ENCODE measurements around the gene ARHGAP6. TPM values are rescaled to one million over a fixed set of nuclear protein-coding genes. Genes with fewer than 3 reads are reported as not detected.

Gene ARHGAP6
- total RNA-seq, 1 donor from 2014 or later, result 0.78 TPM

DNA sequence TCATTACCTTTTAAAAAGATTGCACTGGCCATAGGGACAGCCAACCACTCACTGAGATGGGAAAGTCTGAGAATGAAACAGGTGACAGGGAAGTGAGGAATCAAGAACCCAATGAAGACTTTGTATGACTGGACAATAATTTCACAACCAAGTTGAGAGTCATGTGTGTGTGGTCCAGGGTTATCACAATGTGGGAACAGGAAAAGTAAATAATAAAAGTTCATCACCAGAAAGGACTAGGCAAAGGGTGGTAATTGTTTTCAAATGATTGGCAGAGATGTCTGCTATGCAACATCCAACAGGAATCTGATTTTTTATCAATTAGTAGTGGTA lies 243.2 kb downstream of the ARHGAP6 start:
- DNase-seq, result no peak

GRCh38 chrX:11421805-11422524 lies 243.8 kb downstream of the ARHGAP6 start:
- DNase-seq, result no peak

GRCh38 chrX:11420851-11421250 lies 244.9 kb downstream of the ARHGAP6 start:
- DNase-seq, result no peak

- no peak for DNase-seq
These were observed 246.6 kb downstream of the ARHGAP6 start for GRCh38 chrX:11419102-11419501.

GRCh38 chrX:11416600-11416999 lies 249.1 kb downstream of the ARHGAP6 start:
- no peak for DNase-seq

DNA sequence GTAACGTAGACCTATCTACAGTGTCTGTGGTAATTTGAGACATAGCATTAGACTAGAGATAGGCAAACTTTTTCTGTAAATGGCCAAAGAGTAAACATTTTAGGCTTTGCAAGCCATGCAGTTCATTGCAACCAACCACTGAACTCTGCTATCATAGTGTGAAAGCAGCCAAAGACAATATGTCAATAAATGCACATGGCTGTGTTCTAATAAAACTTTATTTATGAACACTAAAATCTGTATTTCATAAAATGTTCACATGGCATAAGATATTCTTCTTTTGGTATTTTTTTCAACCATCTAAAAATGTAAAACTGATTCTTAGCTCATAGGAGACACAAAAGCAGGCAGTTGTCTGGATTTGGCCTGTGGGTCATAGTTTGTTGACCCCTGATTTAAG lies 251.6 kb downstream of the ARHGAP6 start:
- no peak for DNase-seq

- no peak for DNase-seq
These were observed 252.8 kb downstream of the ARHGAP6 start for GRCh38 chrX:11412715-11413623.

DNA sequence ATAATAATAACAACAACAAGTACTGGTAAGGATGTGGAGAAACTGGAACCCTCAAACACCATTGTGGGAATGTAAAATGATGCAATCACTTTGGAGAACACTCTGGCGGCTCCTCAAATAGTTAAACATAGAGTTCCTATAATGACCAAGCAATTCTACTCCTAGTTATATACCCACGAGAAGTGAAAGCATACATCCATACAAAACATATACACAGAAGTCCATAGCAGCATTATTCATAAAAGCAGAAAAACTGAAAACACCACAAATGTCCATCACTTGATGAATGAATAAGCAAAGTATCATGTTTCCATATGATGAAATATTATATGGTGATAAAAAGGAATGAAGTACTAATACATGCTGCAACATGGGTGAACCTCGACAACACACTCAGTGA lies 255.8 kb downstream of the ARHGAP6 start:
- DNase-seq, result no peak

DNA sequence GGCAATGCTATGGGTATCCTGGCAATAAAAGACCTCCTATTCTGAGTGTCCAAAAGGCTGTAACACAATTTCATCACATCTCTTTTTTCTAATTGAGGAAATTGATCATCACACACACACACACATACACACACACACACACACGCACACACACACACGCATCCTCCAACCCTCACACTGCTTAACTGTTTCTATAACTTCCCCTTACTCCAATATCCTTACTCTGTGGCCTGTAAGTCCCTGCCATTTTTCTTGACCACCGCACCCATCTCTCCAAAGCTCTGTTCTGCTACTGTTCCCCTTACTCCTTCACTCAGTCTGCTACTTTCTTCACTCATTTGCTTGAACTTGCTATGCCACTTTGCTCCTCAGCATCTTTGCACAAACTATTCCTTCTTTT lies 256.9 kb downstream of the ARHGAP6 start:
- DNase-seq, result no peak

DNA sequence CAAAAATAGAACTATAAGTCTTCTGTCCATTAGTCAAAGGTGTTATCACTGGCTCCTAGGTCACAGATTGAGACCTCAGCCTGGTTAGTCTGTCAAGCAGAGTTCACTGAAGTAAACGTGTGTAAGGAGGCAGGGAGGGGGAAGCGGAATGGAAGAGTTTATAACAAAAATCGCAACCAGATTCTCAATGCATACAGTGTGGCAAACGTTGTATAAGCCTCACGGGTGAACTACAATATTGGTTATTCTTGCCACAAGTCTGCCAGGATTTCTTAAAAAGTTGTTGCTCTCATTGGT lies 257.7 kb downstream of the ARHGAP6 start:
- no peak for DNase-seq

DNA sequence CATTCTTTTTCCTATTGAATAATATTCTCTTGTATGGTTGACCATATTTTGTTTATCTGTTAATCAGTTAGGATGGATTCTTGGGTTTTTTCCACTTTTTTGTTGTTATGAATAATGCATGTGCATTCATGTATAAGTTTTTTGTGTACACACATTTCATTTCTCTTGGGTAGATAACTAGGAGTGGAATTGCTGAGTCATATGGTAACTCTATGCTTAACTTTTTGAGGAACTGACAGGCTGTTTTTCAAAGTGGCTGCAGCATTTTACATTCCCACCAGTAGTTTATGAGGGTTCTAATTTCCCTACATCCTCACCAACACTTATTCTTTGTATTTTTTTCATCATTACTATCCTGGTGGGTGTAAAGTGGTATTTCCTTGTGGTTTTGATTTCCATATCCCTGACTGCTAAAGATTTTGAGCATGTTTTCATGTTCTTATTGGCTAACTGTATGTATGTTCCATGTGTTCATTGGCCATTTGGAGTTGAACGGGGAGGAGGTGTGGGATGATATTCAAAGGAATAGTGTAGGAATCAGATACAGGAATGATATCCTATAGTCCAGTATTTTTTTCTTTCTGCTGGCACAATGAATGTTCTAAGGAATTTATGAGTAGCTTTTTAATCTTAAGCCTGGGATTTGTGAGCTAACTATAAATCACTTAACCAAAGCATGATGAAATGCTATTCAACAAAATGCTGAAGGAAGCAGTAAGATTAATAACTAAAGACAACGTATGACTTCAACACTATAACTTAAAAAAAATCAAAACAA lies 258.2 kb downstream of the ARHGAP6 start:
- no peak for DNase-seq

GRCh38 chrX:11406109-11406765 lies 259.5 kb downstream of the ARHGAP6 start:
- no peak for DNase-seq

DNA sequence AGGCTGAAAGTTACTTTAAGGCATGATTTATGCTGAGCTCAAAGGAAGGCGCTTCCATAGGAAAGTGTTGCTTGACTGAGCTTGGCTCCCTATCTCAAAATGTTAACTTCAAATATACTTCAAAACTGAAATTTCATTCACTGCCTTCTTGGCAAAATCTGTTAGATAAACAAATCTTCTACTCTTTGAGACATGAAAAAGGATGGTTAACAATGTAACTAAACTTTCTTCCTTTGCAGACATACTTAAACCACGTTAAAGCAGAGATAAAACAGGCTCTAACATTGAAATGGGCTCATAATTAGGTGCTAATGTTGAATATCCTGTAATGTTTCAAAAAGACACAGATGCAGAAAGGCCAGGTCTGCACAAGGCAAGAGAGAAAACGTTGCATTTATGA lies 262.1 kb downstream of the ARHGAP6 start:
- no peak for DNase-seq

DNA sequence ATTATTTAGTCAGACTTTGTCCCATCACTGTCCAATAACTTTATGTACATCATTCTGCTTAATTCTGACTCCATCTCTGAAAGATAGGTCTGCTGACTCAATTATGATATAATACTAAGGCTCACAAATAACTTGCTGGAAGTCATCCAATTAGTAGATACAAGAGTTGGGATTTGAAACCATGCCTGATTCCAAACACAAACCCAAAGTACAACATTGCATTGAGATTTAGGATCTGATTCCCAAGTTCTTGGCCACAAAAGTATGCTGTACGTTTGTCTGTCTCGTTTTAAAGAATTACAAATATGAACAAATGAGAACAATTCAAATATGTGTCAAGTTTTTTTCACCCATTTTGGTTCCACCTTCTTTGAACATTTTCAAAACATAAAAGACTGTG lies 263.8 kb downstream of the ARHGAP6 start:
- no peak for DNase-seq

- no peak for DNase-seq
These were observed 266.1 kb downstream of the ARHGAP6 start for GRCh38 chrX:11399489-11400094.

DNA sequence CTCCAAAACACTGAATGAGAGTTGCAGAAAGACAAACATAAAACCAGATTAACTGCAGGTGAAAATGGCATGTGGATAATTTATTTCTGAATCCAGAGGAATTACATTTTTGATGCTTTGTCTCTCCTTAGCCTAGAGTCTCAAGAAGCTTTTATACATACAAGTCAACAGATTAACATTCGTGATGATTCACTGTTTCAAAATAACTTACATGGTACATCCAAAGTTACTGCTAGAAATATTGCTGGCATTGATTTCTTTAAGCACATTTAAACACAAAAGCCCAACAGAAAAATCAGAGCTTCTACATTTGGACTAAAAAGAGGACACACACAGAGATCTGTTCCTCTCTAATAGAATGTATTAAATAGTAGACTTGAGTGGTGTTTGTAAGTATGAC lies 266.9 kb downstream of the ARHGAP6 start:
- DNase-seq, result no peak

GRCh38 chrX:11398139-11398538 lies 267.6 kb downstream of the ARHGAP6 start:
- DNase-seq, result no peak

- DNase-seq, result no peak
These were observed 268.0 kb downstream of the ARHGAP6 start for GRCh38 chrX:11397680-11398079.

- DNase-seq, result no peak
These were observed 269.9 kb downstream of the ARHGAP6 start for GRCh38 chrX:11395859-11396258.

- DNase-seq, result no peak
These were observed 271.6 kb downstream of the ARHGAP6 start for GRCh38 chrX:11393949-11394654.

DNA sequence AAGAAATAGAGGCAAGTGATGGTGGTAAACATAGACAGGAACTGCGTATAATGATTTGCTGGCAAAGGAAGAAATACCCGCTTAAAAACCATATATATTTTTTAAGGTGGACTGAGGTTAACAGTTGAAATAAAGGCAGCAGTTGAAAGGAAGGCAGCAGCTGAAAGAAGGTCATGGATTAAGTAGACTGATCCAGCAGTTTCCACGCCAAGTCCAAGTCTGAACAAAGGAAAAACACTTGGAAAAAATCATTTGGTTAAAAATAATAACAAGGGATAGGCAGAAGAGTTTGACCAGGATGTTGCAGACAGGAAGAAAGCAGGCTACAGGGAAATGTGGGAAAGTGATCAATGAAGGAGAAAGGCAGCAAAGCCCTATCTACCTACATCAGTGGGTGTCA lies 278.9 kb downstream of the ARHGAP6 start:
- no peak for DNase-seq

All from occipital lobe (tissue), 2 donors.